Mesenteric fat pad (tissue), 1 donor: Measurements from ENCODE around the gene INS. TPM values are rescaled to one million over a fixed set of nuclear protein-coding genes. Genes with fewer than 3 reads are reported as not detected.

Source experiments
- DNase-seq: peaks from one replicate; pipeline ENCODE4 v3.0.0-alpha.2; 2020; ENCODE audit warnings: low spot score
- total RNA-seq: library from RNA; stranded (reverse); fragmentation: NEBNext Ultra II Directional; extraction: Animal tissue kit (Norgen Biotek cat#: 25700); gene quantifications from one replicate; pipeline ENCODE4 v1.2.1, GENCODE V29; 2021
- donor health status: DM: yes; HTN: yes; CAD: no.

INS gene
- total RNA-seq, 1 donor from 2014 or later, result 0.74 TPM

DNA sequence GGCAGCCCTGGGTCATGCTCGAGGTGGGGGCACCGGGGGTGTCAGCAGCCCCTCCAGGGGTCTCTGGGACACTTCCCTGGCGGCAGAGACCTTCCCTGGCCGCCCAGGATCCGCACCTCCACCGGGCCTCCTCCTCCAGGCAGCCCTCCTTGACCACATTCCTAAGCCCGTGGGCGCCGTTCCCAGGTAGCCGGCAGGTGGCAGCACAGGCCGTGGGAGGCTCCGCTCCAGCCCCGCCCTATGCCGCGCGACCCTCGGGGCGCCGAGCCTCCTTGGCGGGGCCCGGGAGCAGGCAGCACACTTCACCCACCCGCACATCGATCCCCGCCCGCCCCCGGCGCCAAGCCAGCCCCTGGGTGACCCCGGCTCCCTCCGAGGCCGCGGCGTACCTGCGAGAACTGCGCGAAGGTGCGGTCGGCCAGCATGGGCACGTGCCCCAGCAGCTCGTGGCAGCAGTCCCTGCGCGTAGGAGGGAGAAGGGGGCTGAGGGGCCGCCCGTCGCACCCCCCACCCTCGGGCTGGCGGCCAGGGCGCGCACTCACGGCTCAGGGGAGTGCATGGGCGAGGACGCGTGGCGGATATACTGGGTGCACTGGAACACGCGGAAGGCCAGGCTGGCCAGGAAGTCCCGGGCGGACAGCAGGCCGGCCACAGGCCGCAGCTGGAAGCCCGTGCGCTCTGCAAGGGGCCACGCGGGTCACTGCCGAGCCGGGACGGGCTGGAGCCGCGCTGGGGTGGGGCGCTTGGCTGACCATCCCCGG lies 5.3 kb upstream of the INS start:
- no peak for DNase-seq

DNA sequence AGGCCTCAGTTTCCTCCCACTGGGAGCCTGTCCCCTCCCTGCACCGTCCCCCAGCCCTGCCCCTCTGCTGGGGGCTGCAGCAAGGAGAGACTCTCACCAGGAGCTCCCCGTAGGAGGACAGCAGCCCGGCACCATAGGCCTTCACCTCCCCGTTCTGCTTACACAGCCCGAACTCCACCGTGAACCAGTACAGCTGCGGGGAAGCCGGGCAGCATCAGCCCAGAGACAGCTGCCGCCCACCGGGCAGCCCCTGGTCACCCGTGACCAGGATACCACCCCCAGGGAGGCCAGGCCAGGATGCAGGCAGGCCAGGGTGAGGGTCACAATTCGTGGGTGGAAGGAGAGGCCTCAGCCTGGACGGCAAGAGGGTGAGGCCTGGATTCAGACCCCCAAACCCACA lies 4.6 kb upstream of the INS start:
- DNase-seq, result no peak

- DNase-seq, result no peak
These were observed 4.0 kb upstream of the INS start for GRCh38 chr11:2164861-2165555.

DNA sequence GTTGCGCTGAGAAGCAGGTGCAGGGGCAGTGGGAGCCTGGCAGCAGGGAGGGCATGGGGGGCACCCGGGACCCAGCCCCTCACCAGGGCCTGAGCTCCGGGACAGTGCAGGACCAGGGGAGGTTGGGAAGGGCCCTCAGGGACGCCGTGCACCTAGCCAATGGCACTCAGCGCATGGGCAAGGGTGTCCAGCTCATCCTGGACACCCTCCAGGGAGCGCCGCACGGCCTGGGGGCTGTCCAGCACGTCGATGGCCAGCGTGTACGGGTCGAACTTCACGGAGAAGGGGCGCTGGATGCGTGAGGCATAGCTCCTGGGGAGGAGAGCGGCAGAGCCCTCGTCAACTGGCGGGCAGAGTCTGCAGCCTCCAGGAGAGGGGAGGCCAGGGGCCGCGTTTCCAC lies 3.1 kb upstream of the INS start:
- no peak for DNase-seq

GRCh38 chr11:2163428-2163978 lies 2.5 kb upstream of the INS start:
- DNase-seq, result no peak

GRCh38 chr11:2159536-2160413 lies 1.2 kb downstream of the INS start:
- DNase-seq, result no peak

- no peak for DNase-seq
These were observed 2.0 kb downstream of the INS start for GRCh38 chr11:2158966-2159365.

DNA sequence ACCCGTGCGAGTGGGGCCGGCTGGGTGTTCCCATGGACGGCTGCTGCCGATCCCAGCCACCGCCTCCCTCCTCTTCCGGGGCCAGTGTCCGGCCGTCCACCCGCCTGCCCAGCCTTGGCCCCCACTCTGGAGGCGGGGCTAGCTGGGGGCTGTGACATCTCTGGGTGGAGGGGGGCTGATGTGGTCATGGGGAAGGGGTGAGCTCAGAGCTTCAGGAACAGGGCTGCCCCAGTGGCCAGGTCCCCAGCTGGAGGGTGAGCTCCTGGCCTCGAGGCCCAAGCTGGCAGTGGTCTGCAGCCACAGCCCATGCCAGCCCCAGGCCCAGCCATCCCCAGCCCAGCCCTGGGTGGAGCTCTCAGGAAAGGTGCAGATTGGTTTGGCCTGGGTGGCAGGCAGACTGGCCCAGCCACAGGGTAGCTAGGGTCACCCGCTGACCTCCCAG lies 2.7 kb downstream of the INS start:
- DNase-seq, result no peak

- DNase-seq, result no peak
These were observed 3.5 kb downstream of the INS start for GRCh38 chr11:2157294-2158040.

DNA sequence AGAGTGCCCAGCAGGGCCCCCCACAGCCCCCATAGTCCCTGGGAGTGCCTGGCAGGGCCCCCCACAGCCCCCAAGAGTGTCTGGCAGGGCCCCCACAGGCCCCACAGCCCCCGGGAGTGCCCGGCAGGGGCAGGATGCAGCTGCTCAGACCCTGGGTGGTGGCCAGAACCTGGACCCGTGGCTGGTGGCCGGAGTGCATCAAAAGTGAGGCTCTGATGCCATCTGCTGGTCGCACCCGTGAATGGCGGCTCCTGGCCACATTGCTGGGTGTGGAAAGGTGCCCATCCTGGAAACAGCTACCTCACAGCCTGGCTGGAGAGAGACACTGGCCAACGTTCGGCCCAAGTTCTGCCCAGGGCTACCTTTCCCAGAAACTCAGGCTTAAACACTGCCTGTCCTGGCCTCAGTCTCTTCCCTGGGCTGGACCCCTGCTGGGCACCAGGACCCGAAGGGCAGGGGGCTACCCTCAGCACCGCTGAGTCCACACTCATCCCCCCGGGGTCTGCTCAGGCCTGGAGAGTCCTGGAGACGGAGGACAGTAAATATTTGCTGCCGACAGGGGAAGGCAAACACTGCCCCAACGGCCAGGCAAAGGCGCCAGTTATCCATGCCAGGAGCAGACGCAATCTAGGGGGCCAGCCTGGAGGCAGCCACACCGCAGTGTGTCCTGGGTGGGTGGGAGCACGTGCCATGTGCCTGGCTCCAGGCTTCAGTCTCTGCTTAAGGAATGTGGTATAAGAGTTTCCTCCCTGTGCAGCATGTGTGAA lies 4.4 kb downstream of the INS start:
- DNase-seq, result no peak

DNA sequence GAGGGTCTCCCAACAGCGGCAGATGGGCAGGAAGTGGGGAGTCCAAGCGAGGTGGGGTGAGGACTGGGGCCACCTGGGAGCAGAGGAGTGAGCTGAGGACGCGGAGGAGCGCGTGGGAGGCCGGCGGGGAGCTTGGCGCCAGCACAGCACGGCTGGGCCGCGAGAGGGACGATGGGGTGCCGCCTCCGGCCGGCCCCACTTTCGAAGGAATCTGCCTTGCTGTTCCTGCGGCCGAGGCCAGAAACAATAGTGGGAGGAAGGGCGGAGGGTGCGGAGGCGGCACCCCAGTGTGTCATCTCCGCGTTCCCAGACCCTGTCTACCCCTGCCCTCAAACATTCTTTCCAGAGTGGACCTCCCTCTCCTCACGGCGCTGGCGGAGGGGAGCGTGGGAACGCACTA lies 5.5 kb downstream of the INS start:
- DNase-seq, result no peak

DNA sequence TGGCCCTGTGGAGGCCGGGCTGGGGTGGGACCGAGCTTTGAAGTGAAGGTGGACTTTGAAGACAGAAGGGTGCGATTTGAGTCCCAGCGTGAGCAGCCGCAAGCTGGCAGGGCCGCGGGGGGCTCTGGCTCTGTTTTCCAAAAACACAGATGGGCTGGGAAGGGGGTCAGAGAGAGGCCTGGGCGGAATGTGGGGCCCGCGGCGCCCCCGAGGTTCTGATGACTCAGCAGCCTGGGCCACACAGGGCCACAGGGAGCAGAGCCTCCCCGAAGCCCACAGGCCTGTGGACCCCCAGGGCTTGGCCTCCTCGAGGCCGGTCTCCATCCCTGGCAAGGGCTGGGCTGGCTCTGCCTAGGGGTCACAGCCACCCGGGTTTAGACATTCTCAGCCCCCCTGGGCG lies 6.1 kb downstream of the INS start:
- no peak for DNase-seq

DNA sequence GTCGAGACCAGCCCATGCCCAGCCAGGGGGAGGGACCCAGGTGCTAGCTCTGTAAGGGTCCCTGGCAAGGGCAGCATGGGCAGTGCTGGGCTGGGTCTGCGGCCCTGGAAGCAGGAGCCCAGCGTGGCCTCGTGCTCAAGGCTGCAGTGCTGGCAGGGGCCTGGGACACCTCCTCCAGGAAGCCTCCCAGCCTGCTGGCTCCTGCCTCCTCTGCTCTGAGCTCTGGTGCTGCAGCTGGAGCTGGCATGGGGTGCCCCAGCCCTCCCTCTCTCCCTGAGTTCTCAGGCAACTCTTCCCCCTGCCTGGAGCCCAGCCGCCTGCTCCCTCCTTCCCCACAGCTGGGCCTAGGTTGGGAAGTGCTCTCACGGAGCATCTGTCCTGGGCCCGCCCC lies 6.8 kb downstream of the INS start:
- DNase-seq, result no peak

DNA sequence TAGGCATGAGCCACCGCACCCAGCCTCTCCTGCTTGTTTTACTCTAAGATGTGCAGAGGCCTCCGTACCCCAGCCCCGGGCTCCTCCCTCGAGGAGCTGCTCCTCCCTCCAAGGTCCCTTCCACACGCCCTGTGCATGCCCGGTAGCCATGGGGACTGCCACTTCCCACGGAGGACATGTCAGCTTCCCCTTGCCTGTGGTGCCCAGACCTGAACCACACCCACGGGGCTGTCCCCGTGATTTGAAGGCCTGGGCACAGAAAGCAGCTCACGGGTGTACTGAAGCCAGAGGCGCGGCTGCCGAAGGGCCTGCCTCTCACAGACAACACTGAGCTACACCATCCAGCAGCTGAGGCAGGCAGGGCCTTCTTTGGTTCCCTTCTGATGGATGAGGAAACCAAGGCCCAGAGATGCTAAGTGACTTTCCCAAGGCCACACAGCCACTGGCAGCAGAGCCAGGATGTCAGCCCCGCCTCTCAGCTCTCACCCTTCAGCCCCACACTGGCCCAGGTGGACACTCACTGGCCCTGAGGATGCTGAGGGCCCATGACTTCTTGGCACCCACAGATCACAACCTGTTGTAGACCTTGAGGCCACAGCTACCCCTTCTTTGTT lies 7.3 kb downstream of the INS start:
- no peak for DNase-seq

DNA sequence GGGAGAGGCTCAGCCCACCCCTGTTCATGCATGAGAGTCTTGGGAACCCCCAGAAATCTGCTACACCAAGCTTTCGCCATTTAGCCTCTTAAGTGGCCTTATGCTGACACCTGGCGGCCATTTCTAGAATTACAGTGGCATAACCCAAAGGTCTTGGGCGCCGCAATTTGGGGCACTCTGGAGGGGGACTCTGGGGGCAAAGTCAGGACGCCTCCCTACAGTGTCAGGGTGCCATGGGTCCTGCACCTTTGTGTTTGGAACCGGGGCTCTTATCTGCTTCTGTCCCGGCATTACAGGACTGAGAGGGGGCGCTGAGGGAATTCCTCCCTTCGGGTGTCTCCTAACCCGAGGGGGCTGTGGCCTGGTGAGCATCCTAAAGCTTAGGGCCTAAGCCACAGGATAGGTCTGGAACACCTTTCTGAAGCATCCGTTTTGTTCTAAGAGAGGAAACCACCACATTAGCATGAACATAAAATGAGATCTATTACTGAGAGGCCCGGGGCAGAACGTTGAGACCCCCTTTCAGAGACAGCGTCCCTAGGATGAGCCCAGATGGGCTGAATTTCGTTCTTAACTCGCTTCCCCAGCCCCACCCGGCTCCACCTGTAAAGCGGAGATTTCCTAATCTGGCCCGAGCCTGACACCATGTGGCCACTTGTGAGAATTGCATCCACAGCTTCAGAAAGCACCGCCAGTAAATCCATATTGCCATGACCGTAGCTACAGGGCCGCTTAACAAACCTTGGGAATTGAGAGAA lies 9.3 kb downstream of the INS start:
- DNase-seq, result no peak

DNA sequence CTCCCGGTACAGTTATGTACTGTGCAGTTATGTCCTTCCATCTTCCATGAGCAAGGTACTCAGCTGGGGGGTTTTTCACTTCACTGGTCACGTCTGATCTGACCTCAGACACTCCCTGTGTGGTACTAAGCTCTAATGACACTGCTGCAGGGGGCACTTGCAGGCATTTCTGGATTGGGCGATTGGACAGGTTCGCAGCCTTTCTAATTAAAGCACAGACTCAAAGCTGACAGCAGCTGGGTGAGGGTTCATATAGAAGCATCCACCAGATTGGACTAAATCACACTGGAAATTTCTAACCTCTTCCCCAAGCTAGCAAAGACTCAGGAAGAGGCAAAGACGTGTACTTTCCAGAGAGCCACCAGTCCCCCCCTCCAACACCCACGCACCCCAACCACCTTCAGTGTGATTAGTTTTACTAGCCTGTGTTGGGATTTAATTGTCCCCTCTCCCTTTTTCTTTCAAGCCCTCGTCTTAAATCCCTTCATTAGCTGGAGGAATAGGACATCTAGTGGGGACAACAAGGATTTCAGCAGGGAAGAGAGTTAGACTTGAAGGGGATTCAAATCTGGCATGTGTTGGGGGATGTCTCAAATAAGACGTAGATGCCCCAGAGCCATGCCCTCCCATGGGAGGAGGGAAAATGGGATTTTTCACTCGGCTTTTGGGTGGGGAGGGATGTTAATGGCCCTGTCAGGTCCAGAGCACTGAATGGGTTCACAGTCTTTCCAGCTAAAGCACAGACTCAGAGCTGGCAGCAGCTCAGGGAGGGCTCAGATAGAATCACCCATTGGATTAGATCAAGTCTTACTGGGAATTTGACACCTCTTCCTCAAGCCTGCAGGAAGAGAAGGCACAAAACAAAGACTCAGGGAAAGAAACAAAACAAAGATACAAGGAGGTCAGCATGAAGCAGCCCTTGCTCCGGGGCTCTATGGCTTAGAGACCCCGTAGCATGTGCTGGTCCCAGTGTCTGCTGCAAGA lies 10.9 kb downstream of the INS start:
- no peak for DNase-seq

- no peak for DNase-seq
These were observed 11.5 kb downstream of the INS start for GRCh38 chr11:2149460-2149859.

DNA sequence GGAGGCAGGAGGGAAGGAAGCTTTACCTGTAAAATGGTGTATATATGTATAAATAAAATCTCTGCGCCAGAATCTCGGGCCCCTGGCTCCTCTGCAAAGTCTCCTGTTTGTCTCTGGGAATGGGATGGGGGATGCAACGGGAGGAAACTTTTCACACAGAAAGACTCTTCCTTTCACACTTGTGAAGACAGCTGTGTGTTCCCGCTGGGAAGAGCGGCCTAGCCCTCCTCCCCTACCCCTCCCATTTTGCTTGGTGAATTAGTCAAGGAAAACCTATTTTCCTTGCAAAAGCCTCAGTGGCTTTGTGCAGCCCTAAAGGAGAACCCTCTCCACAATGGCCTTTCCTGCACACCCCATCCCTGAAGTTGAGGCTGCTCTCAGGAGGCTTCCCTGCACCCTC lies 12.4 kb downstream of the INS start:
- no peak for DNase-seq
